GM18526 (cell line): ENCODE results near the gene MLN.

Experiments used
- POLR2A ChIP-seq: IDR thresholded peaks from 3 replicates; pipeline ENCODE4 v1.6.1; 2011; ENCODE audit not compliant: insufficient read length; ENCODE audit errors: extremely low read depth

MLN gene

DNA sequence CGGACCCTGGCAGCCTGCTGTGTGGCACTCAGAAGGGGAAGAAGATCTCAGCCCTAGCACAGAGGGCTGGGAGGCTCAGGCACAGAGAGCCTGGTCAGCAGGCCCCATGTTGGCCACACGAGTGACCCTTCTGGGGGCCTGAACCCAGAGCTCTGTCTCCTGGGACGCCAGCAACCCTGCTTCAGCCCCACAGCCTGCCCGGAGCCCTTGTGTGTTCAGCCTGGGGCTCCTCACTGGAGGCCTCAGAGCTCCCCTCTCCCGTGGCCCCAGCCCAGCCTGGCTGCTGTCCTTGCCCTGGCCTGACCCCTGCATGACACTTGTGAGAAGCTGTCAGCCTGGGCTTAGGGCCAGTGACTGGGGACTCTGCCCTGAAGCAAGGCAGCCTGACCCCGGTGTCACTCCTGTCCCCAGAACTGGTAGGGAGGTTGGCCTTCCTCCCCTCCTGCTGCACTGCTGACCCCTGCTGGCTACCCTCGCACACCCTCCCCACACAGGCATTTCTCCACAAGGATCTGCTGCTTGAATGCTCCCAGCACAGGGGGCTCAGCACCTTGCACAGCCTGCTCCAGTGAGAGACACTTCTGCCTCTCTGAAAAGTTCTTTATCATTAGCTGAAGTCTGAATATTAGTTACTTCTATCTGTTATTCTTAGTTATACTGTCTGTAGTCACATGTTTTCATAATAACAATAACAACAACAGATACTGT lies 41.7 kb downstream of the MLN start:
- TF ChIP-seq POLR2A = no peak

- TF ChIP-seq POLR2A = no peak
These were observed 42.3 kb downstream of the MLN start for GRCh38 chr6:33761581-33761921.

DNA sequence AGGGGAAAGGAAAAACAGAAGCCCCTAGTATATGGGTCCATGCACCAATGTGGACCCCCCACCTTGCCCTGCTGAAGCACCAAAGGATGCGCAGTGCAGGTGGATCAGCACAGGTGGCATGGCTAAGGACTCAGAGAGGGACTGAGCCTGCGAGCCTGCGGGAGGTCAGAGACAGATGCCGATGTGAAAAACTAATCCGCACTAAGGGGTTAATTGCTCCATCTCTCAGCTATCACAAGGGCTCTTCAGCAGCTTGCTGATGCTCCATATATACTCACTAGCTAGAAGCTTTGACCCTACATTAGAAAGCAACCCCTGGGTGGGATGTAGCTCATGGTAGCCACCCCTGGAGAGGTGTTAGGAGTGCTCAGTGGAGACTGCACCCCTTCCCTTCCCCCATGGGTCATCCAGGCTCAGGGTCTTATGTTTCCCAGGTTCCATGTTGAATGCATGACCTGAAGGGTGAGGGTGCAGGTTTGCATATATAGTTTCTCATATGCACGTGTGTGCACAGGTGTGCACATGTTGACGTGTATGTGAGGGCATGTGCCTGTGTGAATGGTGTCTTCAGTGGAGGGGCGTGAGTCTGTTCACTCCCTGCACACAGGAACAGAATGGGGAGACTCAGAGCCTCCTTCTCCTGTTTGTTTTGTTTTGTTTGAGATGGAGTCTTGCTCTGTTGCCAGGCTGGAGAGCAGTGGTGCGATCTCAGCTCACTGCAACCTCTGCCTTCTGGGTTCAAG lies 43.7 kb downstream of the MLN start:
- TF ChIP-seq POLR2A = no peak

DNA sequence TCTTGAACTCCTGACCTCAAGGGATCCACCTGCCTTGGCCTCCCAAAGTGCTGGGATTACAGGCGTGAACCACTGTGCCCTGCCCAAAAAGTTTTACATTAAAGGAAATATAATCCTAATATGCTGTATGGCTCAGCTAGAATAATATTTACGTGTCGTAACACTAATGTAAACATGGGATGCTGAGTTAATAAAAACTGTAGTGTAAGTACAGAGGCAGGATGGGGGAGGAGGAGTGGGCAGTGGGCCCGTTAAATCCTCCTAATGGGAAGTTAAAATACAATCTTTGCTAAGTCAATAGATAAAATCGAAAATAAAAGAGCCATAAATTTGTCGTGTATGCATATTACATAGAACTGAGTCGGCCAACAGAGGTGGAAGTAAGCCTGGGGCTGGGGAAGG lies 45.0 kb downstream of the MLN start:
- TF ChIP-seq POLR2A = no peak

DNA sequence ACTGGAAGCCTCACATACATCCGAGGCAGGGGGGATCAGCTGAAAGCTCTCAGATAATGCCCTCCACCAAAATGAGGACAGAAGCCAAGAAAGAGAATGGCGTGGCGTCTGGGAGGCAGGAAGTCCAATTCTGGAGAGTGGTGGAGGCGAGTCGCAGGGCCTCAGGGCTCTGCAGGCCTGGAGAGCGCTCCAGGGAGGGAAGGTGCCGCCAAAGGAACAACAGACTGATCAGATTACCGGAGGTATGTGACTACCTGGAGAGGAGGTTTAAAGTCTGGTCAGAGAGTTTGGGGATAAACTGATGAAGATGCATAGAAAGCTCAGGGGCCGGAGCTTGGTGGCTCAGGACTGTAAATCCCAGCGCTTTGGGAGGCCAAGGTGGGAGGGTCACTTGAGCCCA lies 45.9 kb downstream of the MLN start:
- TF ChIP-seq POLR2A = no peak

- no peak for TF ChIP-seq POLR2A
These were observed 46.7 kb downstream of the MLN start for GRCh38 chr6:33757113-33757512.

GRCh38 chr6:33756211-33756954 lies 47.4 kb downstream of the MLN start:
- TF ChIP-seq POLR2A = no peak

DNA sequence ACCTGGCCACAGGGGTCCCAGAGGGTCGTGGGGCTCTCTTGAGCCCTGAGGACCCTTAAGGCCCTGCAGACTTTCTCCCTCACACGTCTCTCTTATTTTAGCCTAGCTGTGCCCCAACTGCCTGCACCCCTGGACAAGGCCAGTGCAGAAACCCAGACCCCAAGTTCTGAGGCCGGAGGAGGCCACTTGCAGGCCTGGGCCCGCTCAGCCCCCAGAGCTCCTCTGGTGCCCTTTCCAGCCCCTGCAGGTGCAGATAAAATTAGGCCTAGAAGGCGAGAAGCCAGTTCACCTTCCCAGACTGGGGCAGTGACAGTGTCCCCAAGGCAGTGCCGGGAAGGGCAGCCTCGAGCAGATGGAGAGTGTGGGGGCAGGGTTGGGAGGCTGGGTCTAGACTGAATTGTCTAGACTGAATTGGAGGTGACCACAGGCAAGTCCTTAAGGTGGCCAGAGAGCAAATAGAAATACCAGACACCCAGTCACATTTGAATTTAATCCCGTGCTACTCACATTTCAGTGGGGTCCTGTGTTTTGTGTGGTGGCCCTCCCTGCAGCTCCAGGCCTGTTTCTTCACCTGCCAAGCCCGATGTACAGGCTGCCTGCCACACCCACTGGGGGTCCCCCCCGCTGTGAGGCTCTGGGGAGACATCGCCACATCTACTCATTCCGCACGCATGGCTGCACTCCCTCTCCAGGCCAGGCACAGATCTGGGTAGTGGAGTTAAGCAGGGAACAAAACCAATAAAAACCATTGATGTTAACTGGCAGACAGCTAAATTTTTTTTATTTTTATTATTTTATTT lies 48.5 kb downstream of the MLN start:
- TF ChIP-seq POLR2A = no peak

GRCh38 chr6:33754222-33754621 lies 49.6 kb downstream of the MLN start:
- TF ChIP-seq POLR2A = no peak

DNA sequence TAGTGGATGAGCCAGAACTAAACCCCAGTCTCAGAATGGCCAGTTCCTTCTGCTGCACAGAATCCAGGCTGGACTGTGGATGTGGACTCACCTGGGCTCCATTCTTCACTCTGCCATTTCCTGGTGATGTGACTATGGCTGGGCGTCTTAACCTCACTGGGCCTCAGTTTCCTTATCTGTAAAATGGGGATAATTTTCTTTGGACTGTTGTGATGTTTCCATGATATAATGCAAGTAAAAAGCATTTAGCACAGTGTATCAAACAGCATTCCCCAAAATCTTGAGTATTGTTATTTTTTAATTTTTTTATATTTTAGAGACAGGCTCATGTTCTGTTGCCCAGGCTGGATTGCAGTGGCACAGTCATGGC lies 51.2 kb downstream of the MLN start:
- TF ChIP-seq POLR2A = no peak

GRCh38 chr6:33751771-33752645 lies 51.8 kb downstream of the MLN start:
- no peak for TF ChIP-seq POLR2A

GRCh38 chr6:33750244-33750991 lies 53.4 kb downstream of the MLN start:
- TF ChIP-seq POLR2A = no peak

DNA sequence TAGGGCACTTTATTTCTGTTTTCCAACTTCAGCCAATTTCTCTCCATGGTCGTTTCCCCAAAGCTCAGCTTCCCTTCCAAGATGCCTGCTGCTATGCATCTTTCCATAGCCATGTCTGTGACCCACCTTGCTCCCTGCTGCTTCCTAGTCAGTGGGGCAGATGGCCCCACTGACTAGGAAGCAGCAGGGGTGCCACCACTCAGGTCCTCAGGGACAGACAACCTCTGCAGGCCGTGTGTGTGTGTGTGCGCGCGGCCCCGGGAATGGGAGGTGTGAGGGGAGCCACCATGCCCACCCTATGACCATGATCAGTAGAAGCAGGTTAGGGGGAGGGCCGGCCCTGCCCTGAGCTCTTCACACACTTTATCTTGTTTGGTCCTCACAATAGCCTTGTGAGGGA lies 54.4 kb downstream of the MLN start:
- TF ChIP-seq POLR2A = no peak

DNA sequence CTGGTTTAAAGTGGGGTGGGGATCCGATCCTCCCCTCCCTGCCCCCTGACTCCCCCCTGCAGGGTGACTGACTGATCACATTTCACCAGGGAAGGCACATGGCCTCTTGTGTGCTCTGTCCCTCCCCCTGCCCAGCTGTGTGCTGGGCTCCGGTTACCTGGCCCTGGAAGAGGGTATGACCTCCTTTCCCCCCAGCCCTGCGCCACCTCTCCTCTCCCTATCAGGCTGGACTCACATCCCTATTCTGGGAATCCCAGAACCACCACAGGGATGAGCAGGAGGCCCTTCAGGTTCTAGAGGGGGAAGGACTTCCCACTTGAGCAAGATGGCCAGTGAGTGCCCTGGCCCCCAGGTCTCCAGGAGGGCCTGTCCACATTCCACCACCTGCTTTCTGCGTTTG lies 55.0 kb downstream of the MLN start:
- TF ChIP-seq POLR2A = no peak

GRCh38 chr6:33747823-33748222 lies 56.0 kb downstream of the MLN start:
- no peak for TF ChIP-seq POLR2A
